H9 (cell line): ENCODE measurements around the gene GALR2. TPM values are rescaled to one million over a fixed set of nuclear protein-coding genes. Genes with fewer than 3 reads are reported as not detected.
A peak's percentile ranks its signal among the peaks of the same experiment; 100 is the strongest.

ENCODE experiments used
- DNase-seq: peaks from one replicate; pipeline ENCODE4 v3.0.0-alpha.2; 2017
- H2AFZ ChIP-seq: one replicate; pipeline ENCODE4 v1.6.1; 2013; ENCODE audit warnings: mild to moderate bottlenecking, low read length, control low read depth, moderate library complexity
- H2AK5ac ChIP-seq: 2 replicates; pipeline ENCODE4 v1.6.1; 2013; ENCODE audit warnings: low read length, control low read depth, mixed read lengths; ENCODE audit not compliant: insufficient read length
- H2BK120ac ChIP-seq: one replicate; pipeline ENCODE4 v1.6.1; 2013; ENCODE audit warnings: low read depth, mild to moderate bottlenecking, low read length, control low read depth, inconsistent platforms; ENCODE audit not compliant: poor library complexity, severe bottlenecking
- H2BK12ac ChIP-seq: 2 replicates; pipeline ENCODE4 v1.6.1; 2013; ENCODE audit warnings: low read length, control low read depth, mixed read lengths, low read depth; ENCODE audit not compliant: insufficient read length
- H2BK15ac ChIP-seq: 2 replicates; pipeline ENCODE4 v1.6.1; 2013; ENCODE audit warnings: low read depth, low read length, control low read depth
- H2BK20ac ChIP-seq: one replicate; pipeline ENCODE4 v1.6.1; 2013; ENCODE audit warnings: low read depth, mild to moderate bottlenecking, low read length, control low read depth, inconsistent platforms; ENCODE audit not compliant: poor library complexity, severe bottlenecking
- H2BK5ac ChIP-seq: 2 replicates; pipeline ENCODE4 v1.6.1; 2013; ENCODE audit warnings: low read length, control low read depth, mixed read lengths; ENCODE audit not compliant: insufficient read length
- H3K14ac ChIP-seq: 2 replicates; pipeline ENCODE4 v1.6.1; 2013; ENCODE audit warnings: low read length, control low read depth; ENCODE audit not compliant: insufficient read depth
- H3K18ac ChIP-seq: 2 replicates; pipeline ENCODE4 v1.6.1; 2013; ENCODE audit warnings: low read depth, mild to moderate bottlenecking, mixed read lengths, low read length, control low read depth; ENCODE audit not compliant: insufficient read length
- H3K23ac ChIP-seq: 2 replicates; pipeline ENCODE4 v1.6.1; 2013; ENCODE audit warnings: low read length, control low read depth, mixed read lengths, low read depth; ENCODE audit not compliant: insufficient read length
- H3K23me2 ChIP-seq: 2 replicates; pipeline ENCODE4 v1.6.1; 2013; ENCODE audit warnings: low read depth, mild to moderate bottlenecking, mixed read lengths, low read length, control low read depth; ENCODE audit not compliant: insufficient read length, poor library complexity, severe bottlenecking
- H3K27ac ChIP-seq: 2 replicates; pipeline ENCODE4 v1.5.1; 2013; ENCODE audit warnings: low read length, control low read depth, mixed read lengths, low read depth; ENCODE audit not compliant: insufficient read length
- H3K27me3 ChIP-seq: 2 replicates; pipeline ENCODE4 v1.6.1; 2013; ENCODE audit warnings: low read length, control low read depth, inconsistent platforms; ENCODE audit not compliant: insufficient read depth
- H3K4ac ChIP-seq: 2 replicates; pipeline ENCODE4 v1.6.1; 2013; ENCODE audit warnings: low read depth, mild to moderate bottlenecking, control low read depth, inconsistent platforms, low read length, moderate library complexity
- H3K4me1 ChIP-seq: 2 replicates; pipeline ENCODE4 v1.6.1; 2013; ENCODE audit warnings: low read length, control low read depth, inconsistent platforms; ENCODE audit not compliant: insufficient read depth
- H3K4me2 ChIP-seq: 2 replicates; pipeline ENCODE4 v1.6.1; 2013; ENCODE audit warnings: low read length, control low read depth, mixed read lengths; ENCODE audit not compliant: insufficient read length, insufficient read depth
- H3K56ac ChIP-seq: 2 replicates; pipeline ENCODE4 v1.6.1; 2013; ENCODE audit warnings: low read depth, mild to moderate bottlenecking, mixed read lengths, low read length, control low read depth; ENCODE audit not compliant: insufficient read length
- H3K79me1 ChIP-seq: 2 replicates; pipeline ENCODE4 v1.6.1; 2013; ENCODE audit warnings: low read depth, mild to moderate bottlenecking, moderate library complexity, low read length, control low read depth, inconsistent platforms; ENCODE audit not compliant: insufficient read depth, poor library complexity, severe bottlenecking
- H3K79me2 ChIP-seq: 2 replicates; pipeline ENCODE4 v1.6.1; 2013; ENCODE audit warnings: low read length, control low read depth, inconsistent platforms; ENCODE audit not compliant: insufficient read depth
- H3K9ac ChIP-seq: 2 replicates; pipeline ENCODE4 v1.6.1; 2013; ENCODE audit warnings: low read length, control low read depth, mixed read lengths; ENCODE audit not compliant: insufficient read length; ENCODE audit errors: extremely low read depth
- H3K9me3 ChIP-seq: one replicate; pipeline ENCODE4 v1.6.1; 2013; ENCODE audit warnings: low read depth, low read length, inconsistent platforms; ENCODE audit not compliant: control insufficient read depth
- H3T11ph ChIP-seq: one replicate; pipeline ENCODE4 v1.6.1; 2013; ENCODE audit warnings: mild to moderate bottlenecking, low read length, control low read depth, inconsistent platforms
- H4K20me1 ChIP-seq: one replicate; pipeline ENCODE4 v1.6.1; 2013; ENCODE audit not compliant: control insufficient read depth, insufficient read length, insufficient read depth
- H4K5ac ChIP-seq: 2 replicates; pipeline ENCODE4 v1.6.1; 2013; ENCODE audit warnings: low read depth, mild to moderate bottlenecking, mixed read lengths, low read length, control low read depth; ENCODE audit not compliant: insufficient read length
- H4K8ac ChIP-seq: replicated peaks from 2 replicates; pipeline ENCODE4 v1.6.1; 2013; ENCODE audit warnings: low read length, control low read depth, mixed read lengths, low read depth; ENCODE audit not compliant: insufficient read length
- H4K91ac ChIP-seq: 2 replicates; pipeline ENCODE4 v1.6.1; 2013; ENCODE audit warnings: low read depth, mild to moderate bottlenecking, moderate library complexity, mixed read lengths, low read length, control low read depth; ENCODE audit not compliant: insufficient read length
- H3K27ac Mint-ChIP-seq, 3 experiments: 2 replicates in 2 of 3; 3 replicates in 1 of 3; pipeline ENCODE4 v1.8.0; 2020 to 2021; ENCODE audit warnings: mixed read lengths in 3 of 3, mild to moderate bottlenecking in 1 of 3, moderate library complexity in 1 of 3
- H3K27me3 Mint-ChIP-seq: 2 replicates; pipeline ENCODE4 v1.8.0; 2021; ENCODE audit warnings: low read depth, mild to moderate bottlenecking, moderate library complexity, mixed read lengths
- H3K36me3 Mint-ChIP-seq, 3 experiments: 2 replicates in 2 of 3; 3 replicates in 1 of 3; pipeline ENCODE4 v1.8.0; 2020 to 2021; ENCODE audit warnings: low read depth in 3 of 3, mixed read lengths in 3 of 3; ENCODE audit not compliant: insufficient read depth in 1 of 3
- H3K4me1 Mint-ChIP-seq, 2 experiments: 2 replicates each; pipeline ENCODE4 v1.8.0; 2020; ENCODE audit warnings: mixed read lengths in 2 of 2
- H3K4me3 Mint-ChIP-seq, 2 experiments: 2 replicates in 1 of 2; 3 replicates in 1 of 2; pipeline ENCODE4 v1.8.0; 2020 to 2021; ENCODE audit warnings: mild to moderate bottlenecking in 2 of 2, mixed read lengths in 2 of 2, moderate library complexity in 1 of 2
- H3K9me3 Mint-ChIP-seq, 2 experiments: 2 replicates in 1 of 2; 3 replicates in 1 of 2; pipeline ENCODE4 v1.8.0; 2020; ENCODE audit warnings: mild to moderate bottlenecking in 2 of 2, mixed read lengths in 2 of 2, moderate library complexity in 1 of 2
- CTCF ChIP-seq: fragments of 200-600 bp; sonication (generic); conservative IDR thresholded peaks from 3 replicates; pipeline ENCODE4 v1.8.0; 2021; ENCODE audit warnings: antibody characterized with exemption, mild to moderate bottlenecking
- WGBS: extraction: QIAGEN DNeasy Blood & Tissue Kit; methylation state at CpG from one replicate; pipeline ENCODE4 v1.1.7; 2013; ENCODE audit warnings: missing lambda C conversion rate, low lambda C conversion rate, mixed read lengths; ENCODE audit not compliant: insufficient read length; ENCODE audit errors: extremely low coverage; 5-methylcytosine and 5-hydroxymethylcytosine counted together
- total RNA-seq: library from RNA; stranded (reverse); gene quantifications from 2 replicates; pipeline ENCODE4 v1.2.1, GENCODE V29; 2021

The GALR2 gene
- total RNA-seq, 1 experiment from 2014 or later = 0.81 TPM

GRCh38 chr17:76080768-76081287 lies 6.2 kb downstream of the GALR2 start:
- H3K79me2 ChIP-seq = no peaks in the 10 kb centered on the region
- H3K23me2 ChIP-seq = peaks cover 15% of the 10 kb centered on the region
- peaks cover 8% of the 10 kb centered on the region; the same call in 1 of the 2 replicates for H3K4me1 ChIP-seq

More at GRCh38 chr17:76080768-76081287, 6.2 kb downstream of the GALR2 start:
- H3K56ac ChIP-seq = no peak overlapping the region
- H3K23ac ChIP-seq = no peak overlapping the region
- H3K4me3 Mint-ChIP-seq = peak overlapping the region; percentile 41 to 54; a peak in 3 of 5 replicates
- H2BK15ac ChIP-seq = no peak overlapping the region
- H4K91ac ChIP-seq = no peak overlapping the region
- no peak overlapping the region for H3T11ph ChIP-seq
- no peak overlapping the region for H2BK20ac ChIP-seq
- H3K27me3 Mint-ChIP-seq = peaks cover 46% of the 10 kb centered on the region
- no peak overlapping the region for H3K14ac ChIP-seq
- H3K9me3 Mint-ChIP-seq = no peaks in the 10 kb centered on the region; a peak in 1 of 5 replicates
- peaks cover 8 to 35% (median 23%) of the 10 kb centered on the region in 3 experiments; a peak in 6 of 7 replicates for H3K36me3 Mint-ChIP-seq
- no peak overlapping the region for H4K8ac ChIP-seq
- H2BK12ac ChIP-seq = no peak overlapping the region
- H3K4me2 ChIP-seq = peak overlapping the region; percentile 56
- peaks cover 35% of the 10 kb centered on the region for H3K27me3 ChIP-seq
- no peak overlapping the region for H4K5ac ChIP-seq
- H3K4ac ChIP-seq = no peak overlapping the region
- no peak overlapping the region for H3K27ac ChIP-seq
- H3K9me3 ChIP-seq = no peaks in the 10 kb centered on the region
- peak overlapping the region; percentile 18 for H3K18ac ChIP-seq
- no peak overlapping the region for H2AK5ac ChIP-seq
- DNase-seq = peak; percentile 58
- no peak overlapping the region for H2AFZ ChIP-seq
- WGBS = no CpG with 5 or more reads among the region's 6 CpGs
- no peaks in the 10 kb centered on the region for H3K79me1 ChIP-seq
- no peak overlapping the region for H2BK120ac ChIP-seq
- H3K27ac Mint-ChIP-seq = peak overlapping the region; percentile 51 to 91 (median 75); a peak in 3 of 7 replicates
- H3K4me1 Mint-ChIP-seq = peaks cover 37 to 47% of the 10 kb centered on the region in 2 experiments
- peaks cover 3% of the 10 kb centered on the region for H4K20me1 ChIP-seq
- TF ChIP-seq CTCF = no peak
- no peak overlapping the region for H2BK5ac ChIP-seq
- H3K9ac ChIP-seq = no peak overlapping the region
